Activated T-helper 9 cell treated with anti-CD3 and anti-CD28 coated beads, Interleukin-2, amount 50 U/mL, for 16 hours (primary cell): ENCODE results near the gene CEP83.
"Not testable (repeated sequence)": the region's sequence is repeated elsewhere in the genome, so short reads cannot be mapped to it uniquely, and the experiment has no call there.

Experiments
- DNase-seq: peaks from one replicate; pipeline ENCODE4 v3.0.0-alpha.2; 2020; ENCODE audit warnings: low read depth

The CEP83 gene

DNA sequence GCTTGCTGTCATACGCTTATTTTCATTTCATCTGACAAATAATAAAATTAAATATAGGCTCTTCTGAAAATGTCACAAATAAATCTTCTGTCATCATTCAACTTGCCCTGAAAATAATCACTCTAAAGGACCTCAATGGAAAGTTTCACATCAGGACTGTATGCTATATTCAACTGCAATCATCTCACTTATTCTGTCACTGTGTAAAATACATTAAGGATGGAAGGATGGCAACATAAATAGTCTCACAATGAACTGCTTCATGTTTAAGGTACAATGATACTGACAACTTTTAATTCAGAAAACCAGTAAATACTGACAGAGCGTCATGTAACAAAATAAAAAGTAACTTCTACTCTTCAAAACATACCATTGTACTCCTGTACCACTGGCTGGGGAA, 82.1 kb downstream of the CEP83 start:
- DNase-seq, result no peak

DNA sequence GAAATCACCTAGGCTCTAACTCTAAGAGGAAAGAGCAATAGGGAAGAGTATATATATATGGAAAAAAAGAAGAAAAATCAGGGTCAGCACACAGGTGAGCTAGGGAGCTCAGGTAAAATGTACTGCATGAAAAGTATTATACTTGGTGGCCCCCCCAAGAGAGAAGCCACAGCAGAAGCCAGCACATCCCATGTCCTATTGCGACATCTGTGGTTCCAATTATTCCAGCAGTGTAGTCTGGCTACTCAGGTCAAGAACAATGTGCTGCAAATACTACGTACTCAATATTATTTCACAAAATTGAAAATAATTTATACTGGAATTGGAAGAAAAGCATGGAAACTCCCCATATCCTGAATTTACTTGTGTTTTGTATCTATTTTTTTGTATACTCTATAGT, 85.5 kb downstream of the CEP83 start:
- no peak for DNase-seq

DNA sequence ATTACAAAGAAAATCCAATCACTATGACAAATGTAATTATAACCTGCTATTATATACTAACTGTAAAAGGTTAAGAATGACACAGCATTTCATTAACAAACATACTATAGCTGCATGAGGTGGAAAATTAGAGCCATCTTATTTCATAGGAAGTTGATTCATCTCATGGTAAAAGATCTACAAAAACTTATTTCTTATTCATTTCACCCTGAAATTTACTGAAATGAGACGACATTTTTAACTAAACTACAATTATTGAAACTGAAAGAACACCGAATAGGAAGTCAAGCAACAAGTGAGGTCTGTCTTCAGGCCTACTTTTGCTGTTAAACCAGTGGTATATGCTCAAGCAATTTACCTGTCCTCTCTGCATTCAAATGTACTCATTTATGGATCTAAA, 87.2 kb downstream of the CEP83 start:
- no peak for DNase-seq

DNA sequence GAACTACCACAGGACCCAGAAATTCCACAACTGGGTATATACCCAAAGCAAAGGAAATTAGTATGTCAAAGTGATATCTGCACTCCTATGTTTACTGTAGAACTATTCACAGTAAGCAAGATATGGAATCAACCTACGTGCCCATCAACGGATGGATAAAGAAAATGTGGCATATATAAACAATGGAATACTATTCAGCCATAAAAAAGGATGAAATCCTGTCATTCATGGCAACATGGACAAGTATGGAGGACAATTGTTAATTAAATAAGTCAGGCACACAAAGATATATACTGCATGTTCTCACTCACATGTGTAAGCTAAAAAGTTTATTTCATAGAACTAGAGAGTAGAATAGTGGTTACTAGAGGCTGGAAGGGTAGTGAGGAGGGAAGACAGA, 97.0 kb downstream of the CEP83 start:
- DNase-seq, result no peak

DNA sequence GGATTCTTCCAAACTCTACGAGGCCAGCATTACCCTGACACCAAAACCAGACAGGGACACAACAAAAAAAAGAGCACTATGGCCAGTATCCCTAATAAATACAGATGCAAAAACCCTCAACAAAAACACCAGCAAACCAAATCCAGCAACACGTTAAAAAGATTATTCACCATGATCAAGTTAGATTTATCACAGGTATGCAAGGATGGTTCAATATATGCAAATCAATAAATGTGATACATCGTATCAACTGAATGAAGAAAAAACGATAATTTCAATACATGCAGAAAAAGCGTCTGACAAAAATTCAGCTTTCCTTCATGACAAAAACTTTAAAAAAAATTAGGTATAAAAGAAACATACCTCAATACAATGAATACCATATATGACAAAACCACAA, 99.9 kb downstream of the CEP83 start:
- DNase-seq, result no peak

DNA sequence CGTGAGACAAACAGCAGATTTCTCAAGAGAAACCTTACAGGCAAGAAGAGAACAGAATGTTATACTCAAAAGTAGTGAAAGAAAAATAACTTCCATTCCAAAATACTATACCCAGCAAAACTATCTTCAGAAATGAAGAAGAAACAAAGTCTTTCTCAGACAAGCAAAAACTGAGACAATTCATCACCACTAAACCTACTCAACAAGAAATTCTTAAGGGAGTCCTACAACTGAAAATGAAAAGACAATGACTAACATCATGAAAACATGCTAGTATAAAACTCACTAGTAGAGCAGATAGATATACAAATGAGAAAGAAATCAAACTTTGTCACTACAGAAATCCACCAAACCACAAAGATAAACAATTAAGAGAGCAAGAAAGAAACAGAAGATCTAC, 106.5 kb downstream of the CEP83 start:
- no peak for DNase-seq

DNA sequence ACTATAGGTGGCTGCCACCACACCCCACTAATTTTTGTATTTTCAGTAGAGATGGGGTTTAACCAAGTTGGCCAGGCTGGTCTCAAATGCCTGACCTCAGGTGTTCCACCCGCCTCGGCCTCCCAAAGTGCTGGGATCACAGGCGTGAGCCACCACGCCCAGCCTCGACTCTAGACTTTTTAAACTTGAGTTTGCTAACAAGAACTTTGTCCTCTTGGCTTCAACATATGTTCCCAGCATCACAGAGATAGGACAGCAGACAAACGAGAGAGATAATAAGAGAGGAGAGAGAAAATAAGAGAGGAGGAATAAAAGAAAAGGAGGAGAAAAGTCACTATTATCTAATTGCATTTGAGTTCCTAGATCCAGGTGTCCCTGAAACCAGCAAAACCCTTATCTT, 119.1 kb downstream of the CEP83 start:
- DNase-seq, result no peak

DNA sequence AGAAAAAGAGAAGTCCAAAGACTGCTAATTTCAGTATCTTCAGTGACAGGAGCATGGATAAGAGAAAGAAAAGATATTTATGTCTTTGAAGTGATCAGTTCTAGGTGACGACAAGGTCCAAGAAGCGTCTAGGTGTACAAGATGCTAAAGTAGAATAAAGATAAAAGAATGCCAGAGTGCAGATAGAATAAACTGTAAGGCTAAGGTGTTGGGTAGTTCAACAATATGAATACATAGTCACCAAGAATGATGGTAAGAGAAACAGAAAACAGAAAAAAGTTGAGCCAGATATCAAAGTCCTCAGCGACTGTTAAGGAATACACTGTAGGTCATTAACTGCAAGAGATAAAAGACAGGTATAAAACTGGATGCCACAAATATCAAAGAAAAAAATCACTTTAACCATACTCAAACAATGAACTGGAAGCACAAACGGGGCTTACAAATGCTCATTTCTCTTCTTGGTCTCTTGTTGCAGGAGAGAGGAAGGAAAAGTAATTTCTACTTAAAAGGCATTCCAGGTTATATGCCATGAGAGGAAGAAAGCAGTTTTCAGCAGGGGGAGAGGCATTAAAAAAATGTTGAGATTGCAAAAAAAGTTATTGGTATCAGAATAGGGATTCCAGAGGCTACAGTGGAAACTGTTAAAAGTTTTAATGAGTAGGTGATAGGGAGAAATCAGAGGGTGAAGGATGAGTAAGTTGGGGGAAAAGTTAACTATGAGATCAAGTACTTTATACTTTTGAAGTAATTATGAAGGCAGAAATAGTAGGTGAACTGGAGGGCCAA, 121.5 kb downstream of the CEP83 start:
- DNase-seq, result no peak

DNA sequence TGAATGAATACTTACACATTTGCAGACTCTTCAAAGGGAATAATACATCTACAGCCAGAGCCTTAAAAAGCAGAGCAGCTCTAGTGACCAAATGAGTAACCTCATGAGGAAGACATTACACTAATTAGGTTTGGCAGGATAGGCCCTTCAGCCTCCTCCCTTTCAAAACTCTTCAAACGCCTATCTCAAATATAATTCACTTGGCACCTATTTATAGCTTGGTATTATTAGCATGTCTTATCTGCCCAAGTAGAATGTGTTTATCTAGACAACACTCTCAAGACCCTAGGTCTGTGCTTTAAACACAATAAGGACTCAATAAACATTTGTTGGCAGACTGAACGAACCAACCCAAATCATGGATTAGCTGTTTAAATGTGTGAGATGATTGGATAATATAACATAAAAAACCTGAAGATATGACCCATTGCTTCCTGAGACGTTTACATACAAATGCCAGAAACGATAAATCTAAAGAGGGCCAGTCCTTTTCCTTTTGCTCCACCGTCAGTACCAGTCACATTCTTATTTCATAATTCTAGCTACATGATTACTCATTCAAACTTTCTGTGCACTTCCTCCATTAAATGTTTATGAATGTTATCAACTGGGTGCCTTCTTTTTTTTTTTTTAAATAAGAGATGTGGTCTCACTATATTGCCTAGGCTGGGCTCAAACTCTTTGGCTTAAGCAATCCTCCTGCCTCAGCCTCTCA, 123.3 kb downstream of the CEP83 start:
- no peak for DNase-seq

DNA sequence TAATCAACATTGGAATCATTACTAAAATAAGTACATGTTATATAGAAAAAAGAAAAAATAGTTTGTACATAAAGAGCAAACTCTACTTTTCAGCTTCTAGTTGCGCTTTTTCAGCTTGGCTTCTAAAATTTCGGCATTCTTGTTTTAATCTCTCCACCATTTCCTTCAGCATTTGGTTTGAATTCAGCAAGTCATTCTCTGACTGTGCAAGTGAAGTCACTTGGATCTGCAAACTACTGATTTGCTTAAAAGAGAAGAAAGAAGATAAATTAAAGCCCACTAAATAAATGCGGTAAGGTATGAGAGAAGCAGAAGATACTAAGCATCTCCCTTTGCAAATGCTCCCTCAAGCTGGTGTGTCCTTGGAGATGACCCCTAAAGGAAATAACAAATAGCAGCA, 126.3 kb downstream of the CEP83 start:
- no peak for DNase-seq

DNA sequence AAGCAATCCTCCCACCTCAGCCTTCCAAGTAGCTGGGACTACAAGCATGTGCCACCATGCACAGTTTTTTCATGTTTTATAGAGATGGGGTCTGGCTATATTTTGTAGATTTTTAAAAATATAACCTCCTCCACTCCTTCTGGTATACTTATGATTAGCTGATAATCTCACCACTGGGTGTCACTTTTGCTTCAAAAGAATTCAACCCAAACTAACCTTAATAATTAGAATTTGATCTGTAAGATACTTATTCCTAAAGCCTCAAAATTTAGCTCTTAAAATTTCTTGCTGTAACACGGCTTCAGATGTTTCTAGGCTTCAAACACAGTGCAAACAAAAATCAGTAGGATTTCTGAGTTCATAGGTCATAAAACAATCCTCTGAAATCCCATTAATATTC, 130.3 kb downstream of the CEP83 start:
- no peak for DNase-seq

DNA sequence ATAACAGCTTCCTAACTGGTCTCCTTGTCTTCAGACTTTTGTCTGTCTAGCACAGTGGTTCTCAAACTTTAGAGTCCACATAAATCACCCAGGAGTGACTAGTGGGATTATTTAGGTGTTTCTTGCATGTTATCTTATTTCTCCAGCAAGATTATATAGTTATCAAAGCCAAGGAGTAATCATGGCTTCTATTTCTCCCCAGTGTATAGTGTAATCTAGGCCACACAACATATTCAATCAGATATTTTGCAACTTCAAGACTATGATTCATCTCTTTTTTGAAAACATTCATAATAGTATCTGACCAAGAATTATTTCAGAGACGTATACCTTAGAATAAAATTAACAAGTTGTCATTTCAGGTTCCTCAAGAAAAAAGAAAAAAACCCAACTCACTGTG, 131.9 kb downstream of the CEP83 start:
- no peak for DNase-seq

DNA sequence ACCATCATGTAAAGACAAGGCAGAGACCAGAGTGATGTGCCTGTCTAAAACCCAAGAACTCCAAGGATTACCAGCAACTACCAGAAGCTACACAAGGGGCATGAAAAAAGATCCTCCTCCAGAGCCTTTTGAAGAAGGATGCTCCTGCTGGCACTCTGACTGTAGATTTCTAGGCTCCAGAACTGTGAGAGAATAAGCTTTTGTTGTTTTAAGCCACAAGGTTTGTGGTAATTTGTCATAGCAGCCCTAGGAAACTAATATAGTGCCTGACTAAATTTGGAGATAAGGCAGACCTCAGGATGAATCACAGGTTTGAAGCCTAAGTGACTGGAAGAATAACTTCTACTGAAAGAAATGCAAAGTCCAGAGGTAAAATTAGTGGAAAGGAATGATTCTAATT, 132.9 kb downstream of the CEP83 start:
- no peak for DNase-seq

DNA sequence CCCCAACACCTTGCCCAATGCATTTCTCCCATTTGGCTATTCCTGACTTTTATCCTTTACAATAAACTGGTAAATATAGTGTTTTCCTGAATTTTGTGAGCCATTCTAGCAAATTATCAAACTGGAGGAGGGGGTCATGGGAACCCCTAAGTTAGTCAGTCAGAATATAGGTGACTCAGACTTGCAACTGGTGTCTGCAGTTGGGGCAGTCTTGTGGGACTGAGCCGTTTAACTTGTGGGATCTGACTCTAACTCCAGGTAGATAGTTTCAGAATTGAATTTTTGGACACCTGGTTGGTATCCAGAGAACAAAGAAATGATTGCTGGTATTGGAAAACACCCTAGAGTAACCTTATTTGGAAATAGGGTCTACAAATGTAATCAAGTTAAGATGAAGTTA, 133.4 kb downstream of the CEP83 start:
- DNase-seq, result no peak

DNA sequence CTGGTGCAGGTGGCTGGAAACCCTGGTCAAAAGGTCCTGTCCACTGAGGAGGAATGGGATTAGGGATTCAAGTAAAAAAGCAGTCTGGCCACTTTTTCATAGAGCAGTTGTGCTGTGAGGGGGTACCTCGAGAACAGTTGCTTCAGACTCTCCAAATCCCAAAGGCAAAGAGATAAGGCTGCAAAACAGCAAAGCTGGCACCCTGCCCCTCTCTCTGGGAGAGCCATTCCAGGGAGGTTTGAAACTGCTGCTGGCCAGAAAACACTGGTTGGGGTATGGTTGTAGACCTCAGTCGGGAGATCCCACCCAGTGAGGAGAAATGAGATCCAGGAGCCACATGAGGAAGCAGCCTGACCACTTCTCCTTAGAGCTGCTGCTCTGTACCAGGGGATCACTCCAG, 137.3 kb downstream of the CEP83 start:
- no peak for DNase-seq

DNA sequence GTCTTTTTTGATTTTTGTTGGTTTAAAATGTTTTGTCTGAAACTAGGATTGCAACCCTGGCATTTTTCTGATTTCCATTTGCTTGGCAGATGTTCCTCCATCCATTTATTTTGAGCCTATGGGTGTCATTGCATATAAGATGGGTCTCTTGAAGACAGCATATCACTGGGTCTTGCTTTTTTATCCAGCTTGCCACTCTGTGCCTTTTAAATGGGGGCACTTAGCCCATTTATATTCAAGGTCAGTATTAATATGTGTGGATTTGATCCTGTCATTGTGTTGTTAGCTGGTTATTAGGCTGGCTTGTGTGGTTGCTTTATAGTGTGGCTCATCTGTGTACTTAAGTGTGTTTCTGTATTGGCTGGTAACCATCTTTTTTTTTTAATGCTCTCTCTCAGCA, 139.6 kb downstream of the CEP83 start:
- no peak for DNase-seq

DNA sequence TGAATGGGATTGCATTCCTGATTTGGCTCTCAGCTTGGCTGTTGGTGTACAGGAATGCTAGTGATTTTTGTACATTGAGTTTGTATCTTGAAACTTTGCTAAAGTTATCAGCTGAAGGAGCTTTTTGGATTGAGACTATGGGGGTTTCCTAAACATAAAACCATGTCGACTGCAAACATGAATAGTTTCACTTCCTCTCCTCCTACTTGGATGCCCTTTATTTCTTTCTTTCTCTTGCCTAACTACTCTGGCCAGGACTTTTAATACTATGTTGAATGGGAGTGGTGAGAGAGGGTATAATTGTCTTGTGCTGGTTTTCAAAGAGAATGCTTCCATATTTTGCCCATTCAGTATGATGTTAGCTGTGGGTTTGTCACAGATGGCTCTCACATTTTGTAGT, 141.5 kb downstream of the CEP83 start:
- DNase-seq, result no peak

DNA sequence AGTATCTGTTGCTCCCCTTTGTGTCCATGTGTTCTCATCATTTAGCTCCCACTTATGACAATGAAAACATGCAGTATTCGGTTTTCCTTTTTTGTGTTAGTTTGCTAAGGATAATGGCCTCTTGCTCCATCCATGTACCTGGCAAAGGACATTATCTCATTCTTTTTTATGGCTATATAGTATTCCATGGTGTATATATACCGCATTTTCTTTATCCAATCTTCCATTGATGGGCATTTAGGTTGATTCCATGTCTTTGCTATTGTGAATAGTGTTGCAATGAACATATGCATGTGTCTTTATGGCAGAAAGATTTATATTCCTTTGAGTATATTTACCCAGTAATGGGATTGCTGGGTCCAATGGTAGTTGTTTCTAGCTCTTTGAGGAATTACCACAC, 143.1 kb downstream of the CEP83 start:
- DNase-seq, result not testable (repeated sequence)

DNA sequence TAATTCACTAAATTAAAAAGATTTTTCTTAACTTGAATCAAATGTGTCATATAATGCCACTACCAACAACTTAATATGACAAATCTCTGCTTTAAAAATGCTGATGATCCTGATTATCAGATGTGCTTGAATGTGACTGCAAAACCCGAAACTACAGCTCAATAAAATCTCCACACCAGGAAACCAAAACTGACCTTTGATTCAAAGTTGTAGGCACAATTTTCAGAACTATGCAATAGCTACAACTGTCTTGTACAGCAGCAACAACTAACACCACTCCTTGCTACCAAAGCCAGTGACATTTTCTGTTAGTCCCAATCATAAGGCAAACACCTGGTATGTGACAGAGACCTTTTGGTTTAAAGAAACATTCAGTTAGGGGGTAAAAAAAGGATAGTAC, 147.3 kb downstream of the CEP83 start:
- no peak for DNase-seq

DNA sequence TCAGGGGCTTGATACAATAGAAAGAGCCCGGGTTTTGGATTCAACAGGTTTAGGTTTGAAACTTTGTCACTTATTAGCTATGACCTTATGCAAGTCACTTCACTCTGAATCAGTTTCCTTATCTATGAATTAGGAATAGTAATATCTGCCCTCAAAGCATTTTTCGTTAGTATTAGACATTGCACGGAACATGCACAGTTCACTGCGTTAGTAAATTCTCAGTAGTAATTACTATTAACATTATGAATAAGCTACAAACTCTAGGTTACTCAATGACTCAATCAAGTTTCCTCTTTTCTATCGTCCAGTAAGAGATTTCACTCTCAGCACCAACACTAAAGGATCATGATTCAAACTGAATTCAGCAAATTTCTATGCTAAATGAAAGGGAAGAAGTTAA, 150.3 kb downstream of the CEP83 start:
- DNase-seq, result no peak

DNA sequence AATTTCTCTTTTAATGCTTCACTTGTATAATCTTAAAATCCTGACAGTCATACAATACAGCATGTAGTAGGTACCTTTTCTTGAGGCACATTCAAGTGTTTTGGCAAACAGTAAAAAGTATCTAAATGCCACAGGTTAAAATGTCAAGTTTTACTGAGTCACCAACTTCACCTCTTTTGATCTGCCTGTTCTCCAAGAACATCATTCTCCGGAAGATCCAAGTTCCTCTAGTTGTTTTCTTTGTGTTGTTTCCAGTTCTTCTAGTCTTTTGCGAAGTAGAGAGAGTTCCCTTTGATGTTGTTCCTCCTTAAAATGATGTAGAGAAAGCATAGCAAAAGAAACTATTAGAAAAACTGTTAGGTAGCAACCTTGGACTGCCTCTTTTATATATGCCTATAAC, 151.1 kb downstream of the CEP83 start:
- DNase-seq, result no peak

DNA sequence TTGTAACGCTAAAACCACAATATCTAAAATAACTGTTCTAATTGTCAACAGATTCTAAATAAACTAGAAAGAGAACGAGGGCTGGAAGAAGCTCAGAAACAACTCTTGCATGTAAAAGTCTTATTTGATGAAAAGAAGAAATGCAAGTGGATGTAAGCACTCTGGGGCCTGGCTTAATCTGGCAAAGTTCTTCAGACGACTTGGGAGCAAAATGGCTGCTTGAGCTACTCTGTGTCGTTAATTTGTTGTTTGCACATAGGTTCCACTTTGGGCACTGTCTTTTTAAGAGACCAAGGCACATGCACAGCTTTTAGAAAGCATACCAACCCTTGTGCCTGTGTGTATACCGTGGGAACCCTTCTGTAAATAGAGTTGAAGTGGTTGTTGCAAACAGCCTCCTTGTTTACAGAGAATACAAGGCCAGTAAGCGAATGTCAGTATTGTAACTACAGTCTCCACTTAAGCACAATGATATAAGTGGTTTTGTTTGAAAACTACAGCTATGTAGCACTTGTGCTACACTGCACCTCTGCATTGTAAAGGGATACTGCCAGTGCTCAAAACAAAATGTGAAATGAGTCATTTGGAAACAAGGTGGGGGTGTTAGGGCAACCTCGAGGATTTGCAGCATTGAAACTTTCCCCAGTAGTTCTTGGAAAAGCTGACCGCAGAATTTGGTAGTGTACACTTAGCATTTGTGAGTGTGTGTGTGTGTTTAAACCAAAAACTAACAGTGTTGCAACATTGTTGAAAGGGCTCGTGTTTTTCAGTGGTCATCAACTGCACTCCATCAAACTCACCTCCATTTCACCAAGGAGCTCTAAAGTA, 154.3 kb downstream of the CEP83 start:
- no peak for DNase-seq

DNA sequence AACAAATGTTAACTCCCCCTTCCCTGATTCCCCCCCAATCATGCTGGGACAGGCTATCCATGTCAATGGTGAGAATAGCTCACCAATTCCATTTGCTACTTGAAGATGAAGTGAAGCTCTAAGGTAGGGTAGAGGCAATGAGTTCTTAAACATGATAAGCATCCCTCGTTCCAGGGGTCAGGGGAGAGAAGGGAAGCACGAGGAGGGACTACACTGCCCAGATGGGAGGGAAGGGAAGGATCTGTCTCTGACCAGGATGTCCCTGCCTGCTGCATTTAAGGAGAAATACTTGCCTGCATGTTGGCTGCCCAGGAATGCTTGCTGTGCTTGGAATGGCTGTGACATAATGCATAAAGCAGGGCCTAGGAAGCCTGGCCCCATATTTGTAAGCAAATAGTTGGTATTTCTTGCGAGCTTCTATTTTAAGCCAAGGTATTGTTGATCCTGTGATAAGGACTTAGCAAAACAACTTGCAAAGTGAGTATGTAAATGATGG, 155.1 kb downstream of the CEP83 start:
- DNase-seq, result no peak
